Prostate gland (tissue), 2 donors: ENCODE data around the gene PRKAG3. TPM values are rescaled to one million over a fixed set of nuclear protein-coding genes. Genes with fewer than 3 reads are reported as not detected.
"Not testable (repeated sequence)": the region's sequence is repeated elsewhere in the genome, so short reads cannot be mapped to it uniquely, and the experiment has no call there.

Experiments used
- DNase-seq: peaks from one replicate; pipeline ENCODE4 v3.0.0-alpha.2; 2019; ENCODE audit warnings: low spot score
- H3K27ac ChIP-seq, 2 donors: fragments of 200-600 bp; sonication (generic); 2 replicates each; pipeline ENCODE4 v1.5.1; 2017 to 2019
- H3K27me3 ChIP-seq: fragments of 200-600 bp; sonication (generic); replicated peaks from 2 replicates; pipeline ENCODE4 v1.5.1; 2019; ENCODE audit not compliant: insufficient read depth
- H3K36me3 ChIP-seq, 2 donors: fragments of 200-600 bp; sonication (generic); 1 replicate in 1 of 2; 2 replicates in 1 of 2; pipeline versions ENCODE4 v1.5.1 to v1.8.1; 2017 to 2019
- H3K4me1 ChIP-seq: fragments of 200-600 bp; sonication (generic); replicated peaks from 2 replicates; pipeline ENCODE4 v1.5.1; 2019
- H3K4me3 ChIP-seq, 2 donors: fragments of 200-600 bp; sonication (generic); 2 replicates each; pipeline ENCODE4 v1.5.1; 2017 to 2019
- H3K9me3 ChIP-seq: fragments of 200-600 bp; sonication (generic); 2 replicates; pipeline ENCODE4 v1.5.1; 2017
- CTCF ChIP-seq, 4 experiments: fragments of 200-600 bp in 2 of 4; fragments of 450-650 bp in 2 of 4; sonication (generic) in 2 of 4; IDR thresholded peaks; 1 replicate in 3 of 4; 2 replicates in 1 of 4; pipeline ENCODE4 v1.5.1; 2016 to 2019; ENCODE audit warnings: antibody characterized with exemption in 4 of 4, mild to moderate bottlenecking in 2 of 4, moderate library complexity in 2 of 4
- POLR2A ChIP-seq: fragments of 450-650 bp; IDR thresholded peaks from one replicate; pipeline ENCODE4 v1.6.1; 2016; ENCODE audit warnings: antibody characterized with exemption, mild to moderate bottlenecking
- POLR2AphosphoS5 ChIP-seq: sonication (generic); formaldehyde crosslinking; IDR thresholded peaks from one replicate; pipeline ENCODE4 v1.6.1; 2017; ENCODE audit warnings: antibody characterized with exemption
- WGBS: methylation state at CpG from one replicate; pipeline ENCODE4 v1.1.5; 2018; 5-methylcytosine and 5-hydroxymethylcytosine counted together
- intact Hi-C: fragments of 100-400 bp; cut with DNase I; formaldehyde crosslinking; loops from one replicate; pipeline ENCODE4 v1.14.2; 2022
- microRNA-seq: library from miRNA; unstranded; fragments of <30 nt; microRNA quantifications from one replicate; pipeline ENCODE4, GENCODE V29; 2016
- total RNA-seq, 2 donors: library from RNA; depleted of rRNA; stranded (reverse); fragments of >200 nt; gene quantifications; one replicate each; pipeline ENCODE4 v1.1.0, GENCODE V29; 2016

PRKAG3 gene
- total RNA-seq, 2 donors from 2014 or later, result 0.14 TPM; not detected in 1

GRCh38 chr2:218777276-218777990 lies 54.2 kb downstream of the PRKAG3 start:
- Histone ChIP-seq H3K36me3 (no peaks in the 10 kb centered on the region), H3K27me3 (no peaks in the 10 kb centered on the region), H3K9me3 (no peaks in the 10 kb centered on the region), H3K4me3 (no peak overlapping the region), H3K4me1 (no peaks in the 10 kb centered on the region), H3K27ac (no peak overlapping the region)
- TF ChIP-seq CTCF (IDR thresholded peaks at IDR 0.05), result no peak
- no peak for TF ChIP-seq POLR2A
- no peak for TF ChIP-seq POLR2AphosphoS5
- WGBS, result 93% methylated on average over 9 of the region's 9 CpGs
- intact Hi-C loops, result no loop called here
- DNase-seq, result no peak

GRCh38 chr2:218776488-218776887 lies 55.1 kb downstream of the PRKAG3 start:
- TF ChIP-seq POLR2A, result no peak
- no peak for TF ChIP-seq POLR2AphosphoS5
- no peak for TF ChIP-seq CTCF (IDR thresholded peaks at IDR 0.05)
- intact Hi-C loops, result no loop called here
- WGBS, result 97% methylated on average over 1 of the region's 1 CpG
- H3K36me3 ChIP-seq, result no peaks in the 10 kb centered on the region
- H3K9me3 ChIP-seq, result no peaks in the 10 kb centered on the region
- H3K27ac ChIP-seq, result no peak overlapping the region
- no peak for DNase-seq
- no peak overlapping the region for H3K4me3 ChIP-seq
- H3K4me1 ChIP-seq, result no peaks in the 10 kb centered on the region
- H3K27me3 ChIP-seq, result no peaks in the 10 kb centered on the region

GRCh38 chr2:218773881-218774280 lies 57.7 kb downstream of the PRKAG3 start:
- intact Hi-C loops, result no loop called here
- H3K27ac ChIP-seq, result no peak overlapping the region
- 98% methylated on average over 2 of the region's 2 CpGs for WGBS

GRCh38 chr2:218772759-218773158 lies 58.8 kb downstream of the PRKAG3 start:
- H3K4me1 ChIP-seq, DNase-seq, H3K27me3 ChIP-seq, H3K9me3 ChIP-seq, H3K36me3 ChIP-seq, H3K4me3 ChIP-seq, H3K27ac ChIP-seq, intact Hi-C loops: not testable (repeated sequence)
- 86% methylated on average over 5 of the region's 5 CpGs for WGBS

More at GRCh38 chr2:218773881-218774280, 57.7 kb downstream of the PRKAG3 start:
- TF ChIP-seq POLR2A, result no peak
- TF ChIP-seq CTCF (IDR thresholded peaks at IDR 0.05), result no peak
- TF ChIP-seq POLR2AphosphoS5, result no peak
- H3K4me3 ChIP-seq, result no peak overlapping the region
- no peaks in the 10 kb centered on the region for H3K27me3 ChIP-seq
- H3K4me1 ChIP-seq, result no peaks in the 10 kb centered on the region
- no peak for DNase-seq
- H3K9me3 ChIP-seq, result no peaks in the 10 kb centered on the region
- H3K36me3 ChIP-seq, result no peaks in the 10 kb centered on the region

Small RNA genes within 50 kb of the gene (microRNA-seq; reads per million reads assigned to microRNA genes)
- not detected for gene MIR9500

Other genes with a start within 250 kb of the PRKAG3 start
- 1 to 10 TPM; 1.1 to 2.7 TPM for gene PLCD4, start 223.9 kb downstream of the PRKAG3 start, total RNA-seq
- gene ZNF142, start 172.2 kb downstream of the PRKAG3 start, total RNA-seq, result 10 to 100 TPM; 25.5 to 34.7 TPM
- gene BCS1L, start 172.1 kb downstream of the PRKAG3 start, total RNA-seq, result 10 to 100 TPM; 40.3 to 42.9 TPM
- gene RNF25, start 159.8 kb downstream of the PRKAG3 start, total RNA-seq, result 10 to 100 TPM; 20.0 to 32.5 TPM
- 10 to 100 TPM; 22.0 to 90.9 TPM for gene STK36, start 159.7 kb downstream of the PRKAG3 start, total RNA-seq
- gene TTLL4, start 121.0 kb downstream of the PRKAG3 start, total RNA-seq, result 10 to 100 TPM; 21.1 to 63.8 TPM
- 10 to 100 TPM; 97.7 to 98.3 TPM for gene CYP27A1, start 49.7 kb downstream of the PRKAG3 start, total RNA-seq
- 10 to 100 TPM in 1 of 2 donors, 1 to 10 TPM in 1; 8.0 to 56.5 TPM for gene WNT6, start 28.0 kb upstream of the PRKAG3 start, total RNA-seq
- 1 to 10 TPM; 3.6 to 4.3 TPM for gene WNT10A, start 49.0 kb upstream of the PRKAG3 start, total RNA-seq
- not detected for gene CDK5R2, start 127.9 kb upstream of the PRKAG3 start, total RNA-seq
- gene FEV, start 153.4 kb upstream of the PRKAG3 start, total RNA-seq, result 10 to 100 TPM in 1 of 2 donors, 1 to 10 TPM in 1; 1.8 to 25.9 TPM
- 1 to 10 TPM in 1 of 2 donors, not detected in 1; 3.0 TPM for gene CRYBA2, start 161.6 kb upstream of the PRKAG3 start, total RNA-seq
- 1 to 10 TPM in 1 of 2 donors, not detected in 1; 4.4 TPM for gene CFAP65, start 209.7 kb upstream of the PRKAG3 start, total RNA-seq
- 1 to 10 TPM; 3.2 to 9.6 TPM for gene IHH, start 229.1 kb upstream of the PRKAG3 start, total RNA-seq